HCT116 (cell line): ENCODE measurements around the gene SCGB1C2. TPM values are rescaled to one million over a fixed set of nuclear protein-coding genes. Genes with fewer than 3 reads are reported as not detected.

Source experiments
- ATAC-seq: fragments of 200-7000 bp; cut with Tn5 transposase; 2 replicates; pipeline ENCODE4 v1.9.1; 2020; ENCODE audit warnings: mild to moderate bottlenecking, moderate library complexity
- BruUV-seq: library from RNA; stranded (reverse); fragments of 400-500 nt; replicated peaks from 2 replicates; lab custom pipeline; 2021; lab: Mats Ljungman, UMichigan
- CTCF ChIA-PET: fragments of 300-600 bp; sonication (Branson Sonifier 250); formaldehyde crosslinking; loops from one replicate; lab custom pipeline; 2021; ENCODE audit warnings: antibody characterized with exemption; lab: Charles Lee
- POLR2A ChIA-PET: fragments of 300-600, 350-600 bp; sonication (Branson Sonifier 250); formaldehyde crosslinking; loops from one replicate; lab custom pipeline; 2021; ENCODE audit warnings: antibody characterized with exemption; lab: Charles Lee
- RAD21 ChIA-PET, 2 experiments: fragments of 300-600 bp; sonication (Branson Sonifier 250); formaldehyde crosslinking; loops; one replicate each; lab custom pipeline; 2023; ENCODE audit warnings: low total read pairs in 2 of 2; ENCODE audit not compliant: uncharacterized antibody in 2 of 2, unreplicated experiment in 2 of 2, low non-redundant PET in 1 of 2; lab: Charles Lee
- DNase-seq: peaks from one replicate; pipeline ENCODE4 v3.0.0-alpha.2; 2010; ENCODE audit warnings: low read depth, low spot score
- H2AFZ ChIP-seq: fragments of 200-600 bp; shearing (Covaris generic), sonication (generic); 2 replicates; pipeline ENCODE4 v1.6.1; 2017; ENCODE audit warnings: low read depth, mixed run types, mixed read lengths, antibody characterized with exemption, low read length; ENCODE audit not compliant: poor library complexity, severe bottlenecking
- H3K27ac ChIP-seq: 2 replicates; pipeline ENCODE4 v1.5.1; 2012; ENCODE audit warnings: low read depth, low read length
- H3K27me3 ChIP-seq: fragments of 200-600 bp; sonication (generic); 2 replicates; pipeline ENCODE4 v1.6.1; 2016; ENCODE audit warnings: mixed run types, low read length, mixed read lengths; ENCODE audit not compliant: insufficient read depth
- H3K36me3 ChIP-seq, 2 experiments: fragments of 200-500 bp in 1 of 2; fragments of 200-600 bp in 1 of 2; sonication (Bioruptor generic) in 1 of 2; sonication (generic) in 1 of 2; 2 replicates each; pipeline versions ENCODE4 v1.5.1 to v1.6.1; 2014 to 2016; ENCODE audit warnings: low read length in 2 of 2, inconsistent platforms in 1 of 2, mixed read lengths in 1 of 2, mixed run types in 1 of 2; ENCODE audit not compliant: insufficient read depth in 2 of 2, control insufficient read depth in 1 of 2
- H3K4me1 ChIP-seq, 2 experiments: fragments of 200-600 bp in 1 of 2; sonication (generic) in 1 of 2; 2 replicates each; pipeline versions ENCODE4 v1.5.1 to v1.6.1; 2012 to 2017; ENCODE audit warnings: low read length in 2 of 2, inconsistent platforms in 1 of 2, mild to moderate bottlenecking in 1 of 2, mixed read lengths in 1 of 2, mixed run types in 1 of 2, moderate library complexity in 1 of 2; ENCODE audit not compliant: insufficient read depth in 2 of 2, control insufficient read depth in 1 of 2
- H3K4me2 ChIP-seq: fragments of 200-600 bp; sonication (generic); 2 replicates; pipeline ENCODE4 v1.6.1; 2017; ENCODE audit warnings: mixed run types, low read length, mixed read lengths
- H3K4me3 ChIP-seq, 2 experiments: fragments of 200-600 bp in 1 of 2; sonication (generic) in 1 of 2; replicated peaks in 1 of 2; 2 replicates each; pipeline ENCODE4 v1.5.1; 2011 to 2016; ENCODE audit warnings: low read length in 2 of 2, control low read depth in 1 of 2, low read depth in 1 of 2, mild to moderate bottlenecking in 1 of 2, mixed read lengths in 1 of 2, mixed run types in 1 of 2
- H3K79me2 ChIP-seq: fragments of 200-600 bp; sonication (generic); 2 replicates; pipeline ENCODE4 v1.6.1; 2017; ENCODE audit warnings: mild to moderate bottlenecking, mixed run types, low read length, moderate library complexity, mixed read lengths; ENCODE audit not compliant: insufficient read depth
- H3K9ac ChIP-seq: fragments of 200-600 bp; sonication (generic); 2 replicates; pipeline ENCODE4 v1.6.1; 2016; ENCODE audit warnings: low read length, mixed read lengths
- H3K9me2 ChIP-seq: fragments of 200-600 bp; sonication (generic), shearing (Covaris generic); 2 replicates; pipeline ENCODE4 v1.6.1; 2017; ENCODE audit warnings: mixed run types, mild to moderate bottlenecking, moderate library complexity; ENCODE audit not compliant: insufficient read depth
- H3K9me3 ChIP-seq, 2 experiments: fragments of 200-500 bp in 1 of 2; fragments of 200-600 bp in 1 of 2; sonication (Bioruptor generic) in 1 of 2; sonication (generic) in 1 of 2; 2 replicates each; pipeline ENCODE4 v1.6.1; 2014 to 2017; ENCODE audit warnings: low read length in 2 of 2, mixed read lengths in 2 of 2, inconsistent platforms in 1 of 2, low read depth in 1 of 2, mild to moderate bottlenecking in 1 of 2, mixed run types in 1 of 2, moderate library complexity in 1 of 2; ENCODE audit not compliant: control insufficient read depth in 1 of 2, insufficient read depth in 1 of 2
- H4K20me1 ChIP-seq: fragments of 200-600 bp; sonication (generic), shearing (Covaris generic); 2 replicates; pipeline ENCODE4 v1.6.1; 2017; ENCODE audit warnings: mixed run types, mild to moderate bottlenecking, moderate library complexity; ENCODE audit not compliant: insufficient read depth
- CBX3 ChIP-seq: IDR thresholded peaks from 2 replicates; pipeline ENCODE4 v1.6.1; 2012; ENCODE audit warnings: low read depth
- CEBPB ChIP-seq: IDR thresholded peaks from 2 replicates; pipeline ENCODE4 v1.6.1; 2012; ENCODE audit warnings: low read depth
- ELF1 ChIP-seq: IDR thresholded peaks from 2 replicates; pipeline ENCODE4 v1.6.1; 2012; ENCODE audit warnings: low read depth, borderline replicate concordance
- EZH2 ChIP-seq: fragments of 200-600 bp; sonication (generic); IDR thresholded peaks from 2 replicates; pipeline ENCODE4 v1.6.1; 2017; ENCODE audit warnings: antibody characterized with exemption, mixed run types
- EZH2phosphoT487 ChIP-seq: fragments of 200-600 bp; IDR thresholded peaks from 2 replicates; pipeline ENCODE4 v1.6.1; 2018; ENCODE audit warnings: antibody characterized with exemption, borderline replicate concordance
- FOSL1 ChIP-seq: IDR thresholded peaks from 2 replicates; pipeline ENCODE4 v1.6.1; 2012; ENCODE audit warnings: low read depth
- JUND ChIP-seq: IDR thresholded peaks from 2 replicates; pipeline ENCODE4 v1.6.1; 2012
- POLR2AphosphoS5 ChIP-seq: IDR thresholded peaks from 2 replicates; pipeline ENCODE4 v1.6.1; 2011; ENCODE audit warnings: mild to moderate bottlenecking, low read depth, low read length, moderate library complexity
- RAD21 ChIP-seq: IDR thresholded peaks from 2 replicates; pipeline ENCODE4 v1.6.1; 2012; ENCODE audit warnings: low read depth, mild to moderate bottlenecking
- SP1 ChIP-seq: IDR thresholded peaks from 2 replicates; pipeline ENCODE4 v1.6.1; 2012; ENCODE audit warnings: low read depth
- SRF ChIP-seq: IDR thresholded peaks from 2 replicates; pipeline ENCODE4 v1.6.1; 2012; ENCODE audit warnings: low read depth
- YY1 ChIP-seq: IDR thresholded peaks from 2 replicates; pipeline ENCODE4 v1.6.1; 2011; ENCODE audit warnings: low read length, low read depth, moderate library complexity, mild to moderate bottlenecking; ENCODE audit not compliant: insufficient replicate concordance; ENCODE audit errors: extremely low read depth
- ZFX ChIP-seq: fragments of 450-650 bp; IDR thresholded peaks from 2 replicates; pipeline ENCODE4 v1.6.1; 2017
- intact Hi-C: fragments of 100-400 bp; cut with micrococcal nuclease; formaldehyde crosslinking; loops from 2 replicates; pipeline ENCODE4 v1.10.0; 2022
- total RNA-seq: library from RNA; stranded (reverse); gene quantifications from one replicate; pipeline ENCODE4 v1.2.1, GENCODE V29; 2021; ENCODE audit not compliant: unreplicated experiment
- TF ChIP-seq, protein P1 (sequence below), 3 experiments: fragments of 200-600 bp in 1 of 3; sonication (generic) in 1 of 3; IDR thresholded peaks in 2 of 3; conservative IDR thresholded peaks in 1 of 3; 2 replicates each; pipeline ENCODE4 v1.5.1; 2012 to 2017; ENCODE audit warnings: low read depth in 2 of 3, low read length in 2 of 3, antibody characterized with exemption in 1 of 3, borderline replicate concordance in 1 of 3, control low read depth in 1 of 3, mild to moderate bottlenecking in 1 of 3, mixed read lengths in 1 of 3, mixed run types in 1 of 3, moderate library complexity in 1 of 3; ENCODE audit not compliant: insufficient read depth in 1 of 3
- TF ChIP-seq, protein P2 (sequence below): IDR thresholded peaks from 2 replicates; pipeline ENCODE4 v1.6.1; 2012; ENCODE audit warnings: low read depth

SCGB1C2 gene
- total RNA-seq, 1 experiment from 2014 or later: not detected

DNA sequence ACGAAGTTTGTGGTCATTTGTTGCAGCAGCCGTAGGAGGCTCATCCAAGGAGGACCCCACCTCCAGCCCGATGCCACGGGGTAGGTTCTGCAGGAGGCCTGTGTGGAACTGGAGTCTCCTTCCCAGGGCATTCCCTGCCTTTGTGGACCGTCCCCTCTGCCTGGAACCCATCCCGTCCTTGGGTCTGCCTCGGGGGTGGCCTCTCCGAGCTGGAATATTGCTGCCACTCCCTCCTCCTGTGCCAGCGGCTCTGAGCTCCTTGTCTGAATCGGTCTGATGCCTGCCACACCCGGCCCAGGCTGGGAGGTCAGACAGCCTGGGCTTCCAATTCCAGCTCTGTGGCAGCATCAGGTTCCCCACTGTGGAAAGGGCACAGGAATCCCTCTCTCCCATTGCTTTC, 25.3 kb downstream of the SCGB1C2 start:
- ChIA-PET CTCF (no interaction called here), POLR2A (no interaction called here), RAD21 (no interaction called here)
- Histone ChIP-seq H3K27me3 (no peaks in the 10 kb centered on the region), H3K36me3 (no peaks in the 10 kb centered on the region), H3K4me2 (no peak overlapping the region), H3K9ac (no peak overlapping the region), H3K9me2 (no peaks in the 10 kb centered on the region), H3K4me1 (no peaks in the 10 kb centered on the region), H3K4me3 (no peak overlapping the region), H3K79me2 (no peaks in the 10 kb centered on the region), H3K9me3 (no peaks in the 10 kb centered on the region), H2AFZ (no peak overlapping the region), H3K27ac (no peak overlapping the region), H4K20me1 (no peaks in the 10 kb centered on the region)
- DNase-seq: no peak
- intact Hi-C loops: no loop called here
- no TSS peak for BruUV-seq
- TF ChIP-seq YY1 (no peak), SRF (no peak), EZH2phosphoT487 (no peak), CEBPB (no peak), JUND (no peak), FOSL1 (no peak), ZFX (no peak), RAD21 (no peak), ELF1 (no peak), SP1 (no peak), CBX3 (no peak), EZH2 (no peak), POLR2AphosphoS5 (no peak)
- TF ChIP-seq, protein P1, sequence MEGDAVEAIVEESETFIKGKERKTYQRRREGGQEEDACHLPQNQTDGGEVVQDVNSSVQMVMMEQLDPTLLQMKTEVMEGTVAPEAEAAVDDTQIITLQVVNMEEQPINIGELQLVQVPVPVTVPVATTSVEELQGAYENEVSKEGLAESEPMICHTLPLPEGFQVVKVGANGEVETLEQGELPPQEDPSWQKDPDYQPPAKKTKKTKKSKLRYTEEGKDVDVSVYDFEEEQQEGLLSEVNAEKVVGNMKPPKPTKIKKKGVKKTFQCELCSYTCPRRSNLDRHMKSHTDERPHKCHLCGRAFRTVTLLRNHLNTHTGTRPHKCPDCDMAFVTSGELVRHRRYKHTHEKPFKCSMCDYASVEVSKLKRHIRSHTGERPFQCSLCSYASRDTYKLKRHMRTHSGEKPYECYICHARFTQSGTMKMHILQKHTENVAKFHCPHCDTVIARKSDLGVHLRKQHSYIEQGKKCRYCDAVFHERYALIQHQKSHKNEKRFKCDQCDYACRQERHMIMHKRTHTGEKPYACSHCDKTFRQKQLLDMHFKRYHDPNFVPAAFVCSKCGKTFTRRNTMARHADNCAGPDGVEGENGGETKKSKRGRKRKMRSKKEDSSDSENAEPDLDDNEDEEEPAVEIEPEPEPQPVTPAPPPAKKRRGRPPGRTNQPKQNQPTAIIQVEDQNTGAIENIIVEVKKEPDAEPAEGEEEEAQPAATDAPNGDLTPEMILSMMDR (IDR thresholded peaks at IDR 0.05 in 2 of 3, conservative IDR thresholded peaks at IDR 0.05 in 1 of 3; ENCODE audit: borderline replicate concordance in 1 of 3, insufficient read depth in 1 of 3, low read depth in 2 of 3, low read length in 2 of 3): no peak
- TF ChIP-seq, protein P2, sequence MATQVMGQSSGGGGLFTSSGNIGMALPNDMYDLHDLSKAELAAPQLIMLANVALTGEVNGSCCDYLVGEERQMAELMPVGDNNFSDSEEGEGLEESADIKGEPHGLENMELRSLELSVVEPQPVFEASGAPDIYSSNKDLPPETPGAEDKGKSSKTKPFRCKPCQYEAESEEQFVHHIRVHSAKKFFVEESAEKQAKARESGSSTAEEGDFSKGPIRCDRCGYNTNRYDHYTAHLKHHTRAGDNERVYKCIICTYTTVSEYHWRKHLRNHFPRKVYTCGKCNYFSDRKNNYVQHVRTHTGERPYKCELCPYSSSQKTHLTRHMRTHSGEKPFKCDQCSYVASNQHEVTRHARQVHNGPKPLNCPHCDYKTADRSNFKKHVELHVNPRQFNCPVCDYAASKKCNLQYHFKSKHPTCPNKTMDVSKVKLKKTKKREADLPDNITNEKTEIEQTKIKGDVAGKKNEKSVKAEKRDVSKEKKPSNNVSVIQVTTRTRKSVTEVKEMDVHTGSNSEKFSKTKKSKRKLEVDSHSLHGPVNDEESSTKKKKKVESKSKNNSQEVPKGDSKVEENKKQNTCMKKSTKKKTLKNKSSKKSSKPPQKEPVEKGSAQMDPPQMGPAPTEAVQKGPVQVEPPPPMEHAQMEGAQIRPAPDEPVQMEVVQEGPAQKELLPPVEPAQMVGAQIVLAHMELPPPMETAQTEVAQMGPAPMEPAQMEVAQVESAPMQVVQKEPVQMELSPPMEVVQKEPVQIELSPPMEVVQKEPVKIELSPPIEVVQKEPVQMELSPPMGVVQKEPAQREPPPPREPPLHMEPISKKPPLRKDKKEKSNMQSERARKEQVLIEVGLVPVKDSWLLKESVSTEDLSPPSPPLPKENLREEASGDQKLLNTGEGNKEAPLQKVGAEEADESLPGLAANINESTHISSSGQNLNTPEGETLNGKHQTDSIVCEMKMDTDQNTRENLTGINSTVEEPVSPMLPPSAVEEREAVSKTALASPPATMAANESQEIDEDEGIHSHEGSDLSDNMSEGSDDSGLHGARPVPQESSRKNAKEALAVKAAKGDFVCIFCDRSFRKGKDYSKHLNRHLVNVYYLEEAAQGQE: no peak
- ATAC-seq: no peak
